ENCODE results near the gene CNTN6.

The CNTN6 gene

DNA sequence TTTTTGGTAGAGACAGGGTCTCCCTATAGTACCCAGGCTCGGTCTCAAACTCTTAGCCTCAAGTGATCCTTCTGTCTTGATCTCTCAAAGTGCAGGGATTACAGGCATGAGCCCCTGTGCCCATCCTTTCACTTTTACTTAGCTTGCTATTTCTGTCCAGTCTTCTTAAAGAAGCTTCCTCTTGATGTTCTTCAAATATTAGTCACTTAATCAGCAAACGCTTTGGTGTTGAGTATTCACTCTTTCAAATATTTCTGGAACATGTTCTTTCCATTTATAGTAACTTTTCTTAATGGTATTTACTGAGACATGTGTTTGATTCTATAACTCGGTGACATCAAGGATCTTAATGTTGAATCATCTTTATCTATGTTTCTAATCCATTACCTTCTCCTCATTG, 122.1 kb downstream of the CNTN6 start:
- no peaks in the 10 kb centered on the region for H3K4me1 Mint-ChIP-seq
- H3K36me3 Mint-ChIP-seq = no peaks in the 10 kb centered on the region
- no peaks in the 10 kb centered on the region for H3K9me3 Mint-ChIP-seq
- H3K27ac Mint-ChIP-seq = no peak overlapping the region
- peaks cover 11% of the 10 kb centered on the region for H3K27me3 Mint-ChIP-seq
- ATAC-seq = peak; percentile 35
- H3K4me3 Mint-ChIP-seq = no peak overlapping the region

DNA sequence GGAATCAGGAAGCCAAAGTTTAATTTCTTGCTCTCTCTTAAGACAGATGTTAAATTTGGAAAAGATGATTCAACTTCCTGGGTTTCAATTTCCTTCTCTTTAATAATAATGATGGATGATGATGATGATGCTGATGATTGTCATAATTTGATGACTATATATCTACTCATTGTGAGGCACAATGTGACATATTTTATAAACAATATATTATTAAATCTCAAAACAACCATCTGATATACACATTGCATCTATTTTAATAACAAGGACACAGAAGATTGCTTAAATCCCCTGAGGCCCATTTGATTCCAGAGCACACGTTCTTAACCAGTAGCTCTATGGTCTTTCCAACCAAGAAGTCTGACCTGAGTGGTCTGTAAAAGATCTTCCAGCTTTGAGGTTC, 124.0 kb downstream of the CNTN6 start:
- no peaks in the 10 kb centered on the region for H3K36me3 Mint-ChIP-seq

DNA sequence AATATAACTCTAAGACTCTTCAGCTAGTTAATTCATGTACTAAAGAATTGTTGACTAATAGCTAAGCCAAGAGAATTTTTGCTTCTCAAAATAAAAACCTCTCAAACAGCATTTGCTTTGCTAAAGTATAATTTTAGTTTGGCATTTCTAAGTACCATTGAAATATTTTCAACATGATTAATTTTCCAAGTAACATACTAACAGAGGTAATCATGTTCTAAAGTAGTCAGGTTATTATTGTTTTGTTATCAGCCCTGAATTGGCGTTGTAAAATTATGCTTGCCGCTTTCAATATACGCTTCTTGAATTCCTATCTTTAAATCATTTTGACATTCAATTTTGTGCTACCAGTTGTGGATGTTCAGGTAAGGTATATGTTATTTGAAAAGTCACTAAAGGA, 134.3 kb downstream of the CNTN6 start:
- Mint-ChIP-seq H3K4me1 (no peaks in the 10 kb centered on the region), H3K9me3 (no peaks in the 10 kb centered on the region), H3K36me3 (no peaks in the 10 kb centered on the region), H3K27ac (no peak overlapping the region), H3K27me3 (no peaks in the 10 kb centered on the region), H3K4me3 (no peak overlapping the region)
- ATAC-seq = no peak

More for the DNA sequence above, 124.0 kb downstream of the CNTN6 start:
- no peak overlapping the region for H3K4me3 Mint-ChIP-seq
- no peaks in the 10 kb centered on the region for H3K9me3 Mint-ChIP-seq
- no peaks in the 10 kb centered on the region for H3K4me1 Mint-ChIP-seq
- no peak for ATAC-seq
- peaks cover 11% of the 10 kb centered on the region for H3K27me3 Mint-ChIP-seq
- no peak overlapping the region for H3K27ac Mint-ChIP-seq

DNA sequence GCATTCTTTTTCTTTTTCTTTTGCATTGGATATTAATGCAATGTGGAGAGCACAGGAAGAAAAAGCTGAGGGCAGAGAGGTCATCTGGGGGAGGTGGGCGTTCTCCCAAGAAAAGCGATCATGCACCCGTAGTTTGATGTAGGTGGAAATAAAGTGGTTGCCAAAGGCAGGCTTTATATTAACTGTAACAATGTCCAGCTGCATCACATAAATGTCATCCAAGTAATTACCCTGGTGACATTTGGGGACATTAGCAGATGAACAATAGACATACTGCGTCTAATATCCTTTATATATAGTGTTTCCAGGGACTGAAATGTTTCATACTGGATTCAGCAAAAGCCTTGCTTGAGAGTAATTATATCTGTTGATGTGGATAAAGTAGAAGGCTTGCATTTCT, 135.5 kb downstream of the CNTN6 start:
- no peaks in the 10 kb centered on the region for H3K27me3 Mint-ChIP-seq
- H3K27ac Mint-ChIP-seq = no peak overlapping the region
- no peaks in the 10 kb centered on the region for H3K36me3 Mint-ChIP-seq
- no peaks in the 10 kb centered on the region for H3K4me1 Mint-ChIP-seq
- H3K9me3 Mint-ChIP-seq = no peaks in the 10 kb centered on the region
- no peak overlapping the region for H3K4me3 Mint-ChIP-seq
- ATAC-seq = no peak

DNA sequence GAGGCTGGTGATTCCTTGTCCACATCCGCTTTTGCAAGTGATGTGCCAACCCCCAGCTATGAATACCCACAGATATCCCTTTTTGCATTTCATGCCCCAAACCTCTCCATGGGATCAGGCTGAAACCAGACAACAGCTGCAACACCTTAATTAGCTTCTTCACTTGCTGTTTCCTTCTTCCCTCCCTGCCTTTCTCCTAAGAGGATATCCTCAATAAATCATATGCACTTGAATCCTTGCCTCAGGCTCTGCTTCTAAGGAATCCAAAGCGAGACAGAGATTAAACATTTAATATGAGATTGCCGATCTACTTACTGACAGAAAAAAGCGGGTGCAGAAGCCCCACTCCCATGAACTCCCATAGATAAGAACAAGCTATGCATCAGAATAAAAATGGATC, 138.1 kb downstream of the CNTN6 start:
- Mint-ChIP-seq H3K4me1 (no peaks in the 10 kb centered on the region), H3K27me3 (no peaks in the 10 kb centered on the region), H3K4me3 (no peak overlapping the region), H3K27ac (no peak overlapping the region), H3K36me3 (no peaks in the 10 kb centered on the region), H3K9me3 (no peaks in the 10 kb centered on the region)
- peak; percentile 8 for ATAC-seq

DNA sequence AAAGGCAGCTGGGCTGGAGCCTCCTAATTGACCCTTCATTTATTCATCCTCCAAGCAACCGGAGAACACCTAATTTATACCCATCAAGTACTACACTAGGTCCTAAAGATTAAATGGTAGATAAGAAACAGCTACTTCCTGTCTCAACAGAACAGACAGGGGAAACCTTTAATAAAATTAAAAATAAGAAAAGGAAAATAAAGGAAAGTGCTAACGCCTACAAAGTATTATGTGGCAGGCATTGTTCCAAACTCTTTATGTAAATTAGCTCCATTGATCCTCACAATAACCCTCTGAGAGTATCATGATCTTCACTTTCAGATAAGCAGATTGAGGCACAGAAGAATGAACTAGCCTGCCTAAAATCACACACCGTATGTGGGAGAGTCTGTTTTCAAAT, 139.5 kb downstream of the CNTN6 start:
- Mint-ChIP-seq H3K36me3 (no peaks in the 10 kb centered on the region), H3K9me3 (no peaks in the 10 kb centered on the region), H3K4me1 (no peaks in the 10 kb centered on the region), H3K4me3 (no peak overlapping the region), H3K27ac (no peak overlapping the region), H3K27me3 (no peaks in the 10 kb centered on the region)
- no peak for ATAC-seq

- no peaks in the 10 kb centered on the region for H3K9me3 Mint-ChIP-seq
- no peaks in the 10 kb centered on the region for H3K4me1 Mint-ChIP-seq
- H3K27me3 Mint-ChIP-seq = no peaks in the 10 kb centered on the region
- H3K4me3 Mint-ChIP-seq = no peak overlapping the region
- no peaks in the 10 kb centered on the region for H3K36me3 Mint-ChIP-seq
- ATAC-seq = no peak
- H3K27ac Mint-ChIP-seq = no peak overlapping the region
Measured at GRCh38 chr3:1235526-1236120, 142.8 kb downstream of the CNTN6 start.

- no peak for ATAC-seq
- H3K4me3 Mint-ChIP-seq = no peak overlapping the region
- H3K4me1 Mint-ChIP-seq = peaks cover 7% of the 10 kb centered on the region
- no peaks in the 10 kb centered on the region for H3K27me3 Mint-ChIP-seq
- H3K36me3 Mint-ChIP-seq = no peaks in the 10 kb centered on the region
- H3K27ac Mint-ChIP-seq = no peak overlapping the region
- no peaks in the 10 kb centered on the region for H3K9me3 Mint-ChIP-seq
Measured at GRCh38 chr3:1251282-1252060, 158.6 kb downstream of the CNTN6 start.

- no peaks in the 10 kb centered on the region for H3K27me3 Mint-ChIP-seq
- H3K9me3 Mint-ChIP-seq = no peaks in the 10 kb centered on the region
- H3K27ac Mint-ChIP-seq = no peak overlapping the region
- H3K4me3 Mint-ChIP-seq = no peak overlapping the region
- no peak for ATAC-seq
- H3K4me1 Mint-ChIP-seq = peaks cover 7% of the 10 kb centered on the region
- no peaks in the 10 kb centered on the region for H3K36me3 Mint-ChIP-seq
Measured at GRCh38 chr3:1252061-1252430, 159.2 kb downstream of the CNTN6 start.

DNA sequence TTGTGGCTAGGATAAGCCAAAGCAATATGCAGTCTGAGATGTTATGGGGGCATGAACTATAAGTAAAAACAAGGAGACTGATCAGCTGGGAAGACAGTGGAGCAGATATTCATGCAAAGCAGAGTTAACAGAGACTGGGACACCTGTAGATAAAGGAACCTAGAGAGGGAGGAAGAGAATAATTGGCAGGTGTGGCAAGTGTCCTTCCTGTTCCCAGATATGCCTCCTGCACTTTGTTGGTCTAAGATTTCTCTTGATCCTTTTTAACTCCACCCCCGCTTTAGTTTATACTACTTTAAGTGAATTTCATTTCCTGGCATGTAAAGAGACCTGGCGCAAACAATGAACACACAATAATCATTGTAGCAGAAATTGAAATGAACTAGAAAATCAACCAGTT, 169.4 kb downstream of the CNTN6 start:
- no peak overlapping the region for H3K27ac Mint-ChIP-seq
- no peaks in the 10 kb centered on the region for H3K27me3 Mint-ChIP-seq
- H3K9me3 Mint-ChIP-seq = no peaks in the 10 kb centered on the region
- H3K4me1 Mint-ChIP-seq = no peaks in the 10 kb centered on the region
- no peaks in the 10 kb centered on the region for H3K36me3 Mint-ChIP-seq
- ATAC-seq = no peak
- H3K4me3 Mint-ChIP-seq = no peak overlapping the region

DNA sequence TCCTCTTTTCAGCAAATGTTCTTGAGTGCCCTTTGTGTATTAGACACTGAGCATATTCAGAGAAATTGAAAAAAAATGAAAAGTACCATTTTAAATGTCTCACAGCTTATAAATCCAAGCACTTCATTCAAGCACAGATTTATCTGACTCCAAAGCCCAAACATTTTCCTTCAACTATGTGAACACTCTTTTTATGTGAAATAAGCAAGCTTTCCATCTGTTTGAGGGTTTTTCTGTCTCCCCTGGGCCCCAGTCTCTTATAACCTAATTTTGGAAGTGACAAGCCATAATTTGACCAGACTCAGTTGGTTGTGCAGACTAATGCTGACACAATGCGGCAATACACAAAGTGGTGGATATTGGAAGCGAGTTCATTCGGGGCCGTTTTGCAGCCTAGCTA, 170.3 kb downstream of the CNTN6 start:
- no peaks in the 10 kb centered on the region for H3K9me3 Mint-ChIP-seq
- H3K4me3 Mint-ChIP-seq = no peak overlapping the region
- no peaks in the 10 kb centered on the region for H3K4me1 Mint-ChIP-seq
- H3K27ac Mint-ChIP-seq = no peak overlapping the region
- H3K27me3 Mint-ChIP-seq = no peaks in the 10 kb centered on the region
- ATAC-seq = no peak
- no peaks in the 10 kb centered on the region for H3K36me3 Mint-ChIP-seq

DNA sequence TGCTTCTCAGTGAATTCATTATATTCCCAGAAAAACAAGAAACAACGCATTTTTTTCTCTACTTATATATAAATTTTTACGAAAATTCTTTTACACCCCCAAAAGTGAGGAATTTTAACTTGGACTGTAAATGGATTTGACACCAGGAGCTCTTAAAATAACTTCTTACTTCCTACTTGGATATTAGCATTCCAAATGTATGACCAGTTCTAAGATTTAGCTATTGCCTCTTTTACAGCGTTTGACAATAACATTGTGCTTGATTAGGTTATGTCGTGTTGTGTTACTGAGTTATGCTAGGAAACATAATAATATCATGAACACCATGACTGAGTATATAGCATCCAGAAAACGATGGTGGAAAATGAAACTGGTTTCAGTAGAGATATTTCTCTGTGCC, 177.0 kb downstream of the CNTN6 start:
- H3K4me1 Mint-ChIP-seq = no peaks in the 10 kb centered on the region
- no peak overlapping the region for H3K4me3 Mint-ChIP-seq
- no peak for ATAC-seq
- H3K9me3 Mint-ChIP-seq = peaks cover 6% of the 10 kb centered on the region
- no peaks in the 10 kb centered on the region for H3K36me3 Mint-ChIP-seq
- no peaks in the 10 kb centered on the region for H3K27me3 Mint-ChIP-seq
- H3K27ac Mint-ChIP-seq = no peak overlapping the region

DNA sequence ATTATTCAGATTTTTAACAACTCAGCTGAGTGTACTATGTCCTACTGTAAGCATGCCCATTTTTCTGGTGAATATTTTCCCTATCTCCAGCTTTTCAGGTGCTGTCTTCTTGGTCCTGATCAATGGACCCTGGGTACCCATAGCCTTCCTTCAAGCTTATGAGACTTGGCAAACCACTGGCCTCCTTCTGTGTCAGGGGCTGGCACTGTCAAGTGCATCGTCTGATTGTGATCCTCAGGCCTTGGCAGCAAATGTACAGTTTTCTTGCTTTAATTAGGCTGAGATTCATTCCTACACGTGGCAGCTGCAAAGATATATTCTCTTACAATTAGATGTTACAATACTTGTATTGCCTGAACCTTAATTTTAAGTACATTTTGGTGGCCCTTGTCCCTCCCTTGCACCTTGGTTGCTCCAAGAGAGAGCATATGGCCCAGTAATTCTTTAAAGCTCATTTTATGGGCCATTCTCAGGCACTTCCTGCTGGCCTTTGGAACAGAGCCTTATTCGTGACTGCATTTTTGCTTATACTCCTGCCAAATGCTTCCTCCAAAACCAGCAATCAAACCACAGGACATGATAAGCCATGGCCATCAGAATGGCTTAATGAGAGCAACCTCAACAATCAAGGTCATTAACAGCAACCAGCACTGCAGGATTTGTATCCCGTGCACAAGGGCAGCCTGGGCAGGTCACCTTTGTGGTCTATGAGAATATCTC, 179.9 kb downstream of the CNTN6 start:
- Mint-ChIP-seq H3K4me1 (no peaks in the 10 kb centered on the region), H3K27me3 (no peaks in the 10 kb centered on the region), H3K4me3 (no peak overlapping the region), H3K27ac (no peak overlapping the region), H3K9me3 (peaks cover 6% of the 10 kb centered on the region), H3K36me3 (no peaks in the 10 kb centered on the region)
- no peak for ATAC-seq

DNA sequence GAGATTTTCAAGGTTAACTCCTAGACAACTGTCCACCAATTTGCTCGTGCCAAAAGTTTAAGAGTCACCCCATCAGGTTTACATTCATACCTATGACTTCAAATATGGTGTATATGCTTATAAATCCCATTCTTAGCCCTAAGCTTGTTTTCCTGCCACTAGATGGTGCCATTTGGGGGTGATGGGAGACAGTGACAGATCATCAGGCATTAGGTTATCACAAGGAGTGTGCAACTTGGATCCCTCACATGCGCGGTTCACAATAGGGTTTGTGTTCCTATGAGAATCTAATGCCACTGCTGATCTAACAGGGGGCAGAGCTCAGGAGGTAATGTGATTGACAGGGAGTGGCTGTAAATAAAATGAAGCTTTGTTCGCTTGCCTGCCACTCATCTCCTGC, 182.7 kb downstream of the CNTN6 start:
- Mint-ChIP-seq H3K36me3 (no peaks in the 10 kb centered on the region), H3K27me3 (no peaks in the 10 kb centered on the region), H3K9me3 (peaks cover 6% of the 10 kb centered on the region), H3K27ac (no peak overlapping the region), H3K4me1 (no peaks in the 10 kb centered on the region), H3K4me3 (no peak overlapping the region)
- no peak for ATAC-seq

DNA sequence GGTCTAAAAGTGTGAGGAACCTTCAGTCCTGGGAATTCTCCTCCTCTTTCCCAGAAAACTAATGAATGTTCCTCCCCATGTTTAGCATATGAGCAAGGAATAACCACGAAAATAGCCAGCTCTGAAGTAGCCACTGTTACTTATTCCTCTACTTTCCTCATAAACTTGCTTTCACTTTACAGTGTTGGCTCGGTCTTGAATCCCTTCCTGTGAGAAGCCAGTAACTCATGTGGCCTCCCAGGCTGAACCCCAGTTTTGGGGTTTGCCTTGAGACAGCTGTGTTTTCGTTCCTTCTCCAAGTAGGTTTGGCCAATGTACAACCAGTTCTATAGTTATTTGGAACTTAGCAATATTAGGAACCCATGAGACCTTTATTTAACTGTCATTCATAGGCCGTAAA, 195.0 kb downstream of the CNTN6 start:
- Mint-ChIP-seq H3K4me1 (no peaks in the 10 kb centered on the region), H3K4me3 (no peak overlapping the region), H3K27me3 (peaks cover 2% of the 10 kb centered on the region), H3K9me3 (no peaks in the 10 kb centered on the region), H3K27ac (no peak overlapping the region), H3K36me3 (no peaks in the 10 kb centered on the region)
- no peak for ATAC-seq
